H9 (cell line): ENCODE measurements around the gene PLXND1. TPM values are rescaled to one million over a fixed set of nuclear protein-coding genes. Genes with fewer than 3 reads are reported as not detected.

Experiments
- DNase-seq: peaks from one replicate; pipeline ENCODE4 v3.0.0-alpha.2; 2017
- H2AFZ ChIP-seq: one replicate; pipeline ENCODE4 v1.6.1; 2013; ENCODE audit warnings: mild to moderate bottlenecking, low read length, control low read depth, moderate library complexity
- H2AK5ac ChIP-seq: 2 replicates; pipeline ENCODE4 v1.6.1; 2013; ENCODE audit warnings: low read length, control low read depth, mixed read lengths; ENCODE audit not compliant: insufficient read length
- H2BK120ac ChIP-seq: one replicate; pipeline ENCODE4 v1.6.1; 2013; ENCODE audit warnings: low read depth, mild to moderate bottlenecking, low read length, control low read depth, inconsistent platforms; ENCODE audit not compliant: poor library complexity, severe bottlenecking
- H2BK12ac ChIP-seq: 2 replicates; pipeline ENCODE4 v1.6.1; 2013; ENCODE audit warnings: low read length, control low read depth, mixed read lengths, low read depth; ENCODE audit not compliant: insufficient read length
- H2BK15ac ChIP-seq: 2 replicates; pipeline ENCODE4 v1.6.1; 2013; ENCODE audit warnings: low read depth, low read length, control low read depth
- H2BK20ac ChIP-seq: one replicate; pipeline ENCODE4 v1.6.1; 2013; ENCODE audit warnings: low read depth, mild to moderate bottlenecking, low read length, control low read depth, inconsistent platforms; ENCODE audit not compliant: poor library complexity, severe bottlenecking
- H2BK5ac ChIP-seq: 2 replicates; pipeline ENCODE4 v1.6.1; 2013; ENCODE audit warnings: low read length, control low read depth, mixed read lengths; ENCODE audit not compliant: insufficient read length
- H3K14ac ChIP-seq: 2 replicates; pipeline ENCODE4 v1.6.1; 2013; ENCODE audit warnings: low read length, control low read depth; ENCODE audit not compliant: insufficient read depth
- H3K18ac ChIP-seq: 2 replicates; pipeline ENCODE4 v1.6.1; 2013; ENCODE audit warnings: low read depth, mild to moderate bottlenecking, mixed read lengths, low read length, control low read depth; ENCODE audit not compliant: insufficient read length
- H3K23ac ChIP-seq: 2 replicates; pipeline ENCODE4 v1.6.1; 2013; ENCODE audit warnings: low read length, control low read depth, mixed read lengths, low read depth; ENCODE audit not compliant: insufficient read length
- H3K23me2 ChIP-seq: 2 replicates; pipeline ENCODE4 v1.6.1; 2013; ENCODE audit warnings: low read depth, mild to moderate bottlenecking, mixed read lengths, low read length, control low read depth; ENCODE audit not compliant: insufficient read length, poor library complexity, severe bottlenecking
- H3K27ac ChIP-seq: 2 replicates; pipeline ENCODE4 v1.5.1; 2013; ENCODE audit warnings: low read length, control low read depth, mixed read lengths, low read depth; ENCODE audit not compliant: insufficient read length
- H3K27me3 ChIP-seq: 2 replicates; pipeline ENCODE4 v1.6.1; 2013; ENCODE audit warnings: low read length, control low read depth, inconsistent platforms; ENCODE audit not compliant: insufficient read depth
- H3K4ac ChIP-seq: 2 replicates; pipeline ENCODE4 v1.6.1; 2013; ENCODE audit warnings: low read depth, mild to moderate bottlenecking, control low read depth, inconsistent platforms, low read length, moderate library complexity
- H3K4me1 ChIP-seq: 2 replicates; pipeline ENCODE4 v1.6.1; 2013; ENCODE audit warnings: low read length, control low read depth, inconsistent platforms; ENCODE audit not compliant: insufficient read depth
- H3K4me2 ChIP-seq: 2 replicates; pipeline ENCODE4 v1.6.1; 2013; ENCODE audit warnings: low read length, control low read depth, mixed read lengths; ENCODE audit not compliant: insufficient read length, insufficient read depth
- H3K56ac ChIP-seq: 2 replicates; pipeline ENCODE4 v1.6.1; 2013; ENCODE audit warnings: low read depth, mild to moderate bottlenecking, mixed read lengths, low read length, control low read depth; ENCODE audit not compliant: insufficient read length
- H3K79me1 ChIP-seq: 2 replicates; pipeline ENCODE4 v1.6.1; 2013; ENCODE audit warnings: low read depth, mild to moderate bottlenecking, moderate library complexity, low read length, control low read depth, inconsistent platforms; ENCODE audit not compliant: insufficient read depth, poor library complexity, severe bottlenecking
- H3K79me2 ChIP-seq: 2 replicates; pipeline ENCODE4 v1.6.1; 2013; ENCODE audit warnings: low read length, control low read depth, inconsistent platforms; ENCODE audit not compliant: insufficient read depth
- H3K9ac ChIP-seq: 2 replicates; pipeline ENCODE4 v1.6.1; 2013; ENCODE audit warnings: low read length, control low read depth, mixed read lengths; ENCODE audit not compliant: insufficient read length; ENCODE audit errors: extremely low read depth
- H3K9me3 ChIP-seq: one replicate; pipeline ENCODE4 v1.6.1; 2013; ENCODE audit warnings: low read depth, low read length, inconsistent platforms; ENCODE audit not compliant: control insufficient read depth
- H3T11ph ChIP-seq: one replicate; pipeline ENCODE4 v1.6.1; 2013; ENCODE audit warnings: mild to moderate bottlenecking, low read length, control low read depth, inconsistent platforms
- H4K20me1 ChIP-seq: one replicate; pipeline ENCODE4 v1.6.1; 2013; ENCODE audit not compliant: control insufficient read depth, insufficient read length, insufficient read depth
- H4K5ac ChIP-seq: 2 replicates; pipeline ENCODE4 v1.6.1; 2013; ENCODE audit warnings: low read depth, mild to moderate bottlenecking, mixed read lengths, low read length, control low read depth; ENCODE audit not compliant: insufficient read length
- H4K8ac ChIP-seq: replicated peaks from 2 replicates; pipeline ENCODE4 v1.6.1; 2013; ENCODE audit warnings: low read length, control low read depth, mixed read lengths, low read depth; ENCODE audit not compliant: insufficient read length
- H4K91ac ChIP-seq: 2 replicates; pipeline ENCODE4 v1.6.1; 2013; ENCODE audit warnings: low read depth, mild to moderate bottlenecking, moderate library complexity, mixed read lengths, low read length, control low read depth; ENCODE audit not compliant: insufficient read length
- H3K27ac Mint-ChIP-seq, 3 experiments: 2 replicates in 2 of 3; 3 replicates in 1 of 3; pipeline ENCODE4 v1.8.0; 2020 to 2021; ENCODE audit warnings: mixed read lengths in 3 of 3, mild to moderate bottlenecking in 1 of 3, moderate library complexity in 1 of 3
- H3K27me3 Mint-ChIP-seq: 2 replicates; pipeline ENCODE4 v1.8.0; 2021; ENCODE audit warnings: low read depth, mild to moderate bottlenecking, moderate library complexity, mixed read lengths
- H3K36me3 Mint-ChIP-seq, 3 experiments: 2 replicates in 2 of 3; 3 replicates in 1 of 3; pipeline ENCODE4 v1.8.0; 2020 to 2021; ENCODE audit warnings: low read depth in 3 of 3, mixed read lengths in 3 of 3; ENCODE audit not compliant: insufficient read depth in 1 of 3
- H3K4me1 Mint-ChIP-seq, 2 experiments: 2 replicates each; pipeline ENCODE4 v1.8.0; 2020; ENCODE audit warnings: mixed read lengths in 2 of 2
- H3K4me3 Mint-ChIP-seq, 2 experiments: 2 replicates in 1 of 2; 3 replicates in 1 of 2; pipeline ENCODE4 v1.8.0; 2020 to 2021; ENCODE audit warnings: mild to moderate bottlenecking in 2 of 2, mixed read lengths in 2 of 2, moderate library complexity in 1 of 2
- H3K9me3 Mint-ChIP-seq, 2 experiments: 2 replicates in 1 of 2; 3 replicates in 1 of 2; pipeline ENCODE4 v1.8.0; 2020; ENCODE audit warnings: mild to moderate bottlenecking in 2 of 2, mixed read lengths in 2 of 2, moderate library complexity in 1 of 2
- WGBS: extraction: QIAGEN DNeasy Blood & Tissue Kit; methylation state at CpG from one replicate; pipeline ENCODE4 v1.1.7; 2013; ENCODE audit warnings: missing lambda C conversion rate, low lambda C conversion rate, mixed read lengths; ENCODE audit not compliant: insufficient read length; ENCODE audit errors: extremely low coverage; 5-methylcytosine and 5-hydroxymethylcytosine counted together
- total RNA-seq: library from RNA; stranded (reverse); gene quantifications from 2 replicates; pipeline ENCODE4 v1.2.1, GENCODE V29; 2021
- TF ChIP-seq, protein P1 (sequence below): fragments of 200-600 bp; sonication (generic); conservative IDR thresholded peaks from 3 replicates; pipeline ENCODE4 v1.8.0; 2021; ENCODE audit warnings: antibody characterized with exemption, mild to moderate bottlenecking

Gene PLXND1
- total RNA-seq, 1 experiment from 2014 or later: 50.9 TPM

DNA sequence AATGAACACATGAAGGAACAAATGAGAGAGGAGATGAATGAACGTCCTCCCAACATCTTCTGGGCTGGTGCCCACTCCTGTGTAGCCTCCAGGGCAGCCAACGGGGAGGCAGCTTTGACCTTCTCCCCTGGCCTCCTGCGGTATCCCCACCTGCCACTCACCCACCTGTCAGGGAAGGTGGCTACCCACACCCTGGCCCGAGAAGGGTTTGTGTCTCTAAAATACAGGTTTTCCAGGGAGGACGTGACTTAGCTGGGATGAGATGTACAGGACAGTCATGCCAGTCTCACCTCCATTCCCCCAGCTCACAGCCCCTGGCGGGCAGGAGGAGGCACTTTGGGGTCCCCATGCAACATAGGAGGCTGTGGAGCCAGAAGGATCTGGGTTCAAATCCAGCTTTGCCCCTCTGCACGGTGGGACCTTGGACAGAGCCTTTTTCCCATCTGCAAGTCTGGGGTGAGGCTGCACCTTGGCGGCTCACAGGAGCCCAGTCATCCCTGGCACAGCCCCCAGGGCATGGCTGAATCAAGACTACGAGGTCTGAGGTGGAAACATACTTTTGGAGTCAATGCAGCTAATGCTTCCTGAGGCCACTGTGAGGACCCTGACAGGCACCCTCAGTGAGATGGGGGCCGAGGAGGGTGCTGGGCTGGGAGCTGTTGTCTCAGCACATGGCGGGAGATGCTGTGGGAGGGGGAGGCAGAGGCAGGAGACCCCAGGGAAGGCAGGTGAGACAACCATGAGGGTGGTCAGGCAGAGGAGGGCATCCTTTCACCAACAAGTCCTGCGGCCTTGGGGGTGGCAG, 11.1 kb upstream of the PLXND1 start:
- no peak overlapping the region for H3K56ac ChIP-seq
- DNase-seq: no peak
- H4K8ac ChIP-seq: no peak overlapping the region
- no peak overlapping the region for H3K9ac ChIP-seq
- no peak overlapping the region for H3K4me3 Mint-ChIP-seq
- no peak overlapping the region for H2BK5ac ChIP-seq
- H3T11ph ChIP-seq: no peak overlapping the region
- no peak overlapping the region for H3K18ac ChIP-seq
- no peaks in the 10 kb centered on the region for H3K79me2 ChIP-seq
- H3K23ac ChIP-seq: no peak overlapping the region
- no peak overlapping the region for H4K5ac ChIP-seq
- H2BK120ac ChIP-seq: no peak overlapping the region
- H3K4me1 ChIP-seq: no peaks in the 10 kb centered on the region
- H2BK20ac ChIP-seq: no peak overlapping the region
- no peaks in the 10 kb centered on the region for H3K27me3 ChIP-seq
- H4K91ac ChIP-seq: no peak overlapping the region
- H3K27ac Mint-ChIP-seq: no peak overlapping the region
- TF ChIP-seq, protein P1, sequence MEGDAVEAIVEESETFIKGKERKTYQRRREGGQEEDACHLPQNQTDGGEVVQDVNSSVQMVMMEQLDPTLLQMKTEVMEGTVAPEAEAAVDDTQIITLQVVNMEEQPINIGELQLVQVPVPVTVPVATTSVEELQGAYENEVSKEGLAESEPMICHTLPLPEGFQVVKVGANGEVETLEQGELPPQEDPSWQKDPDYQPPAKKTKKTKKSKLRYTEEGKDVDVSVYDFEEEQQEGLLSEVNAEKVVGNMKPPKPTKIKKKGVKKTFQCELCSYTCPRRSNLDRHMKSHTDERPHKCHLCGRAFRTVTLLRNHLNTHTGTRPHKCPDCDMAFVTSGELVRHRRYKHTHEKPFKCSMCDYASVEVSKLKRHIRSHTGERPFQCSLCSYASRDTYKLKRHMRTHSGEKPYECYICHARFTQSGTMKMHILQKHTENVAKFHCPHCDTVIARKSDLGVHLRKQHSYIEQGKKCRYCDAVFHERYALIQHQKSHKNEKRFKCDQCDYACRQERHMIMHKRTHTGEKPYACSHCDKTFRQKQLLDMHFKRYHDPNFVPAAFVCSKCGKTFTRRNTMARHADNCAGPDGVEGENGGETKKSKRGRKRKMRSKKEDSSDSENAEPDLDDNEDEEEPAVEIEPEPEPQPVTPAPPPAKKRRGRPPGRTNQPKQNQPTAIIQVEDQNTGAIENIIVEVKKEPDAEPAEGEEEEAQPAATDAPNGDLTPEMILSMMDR: no peak
- peaks cover 12 to 18% of the 10 kb centered on the region in 2 experiments for H3K4me1 Mint-ChIP-seq
- H4K20me1 ChIP-seq: no peaks in the 10 kb centered on the region
- H3K36me3 Mint-ChIP-seq: no peaks in the 10 kb centered on the region; a peak in 2 of 7 replicates
- H2AFZ ChIP-seq: no peak overlapping the region
- H2BK15ac ChIP-seq: no peak overlapping the region
- no CpG with 5 or more reads among the region's 12 CpGs for WGBS
- H3K9me3 ChIP-seq: no peaks in the 10 kb centered on the region
- no peaks in the 10 kb centered on the region for H3K23me2 ChIP-seq
- no peak overlapping the region for H3K4me2 ChIP-seq
- no peak overlapping the region for H3K14ac ChIP-seq
- H2AK5ac ChIP-seq: no peak overlapping the region
- no peak overlapping the region for H3K27ac ChIP-seq
- no peak overlapping the region for H3K4ac ChIP-seq
- no peaks in the 10 kb centered on the region for H3K9me3 Mint-ChIP-seq
- H3K79me1 ChIP-seq: no peaks in the 10 kb centered on the region
- no peaks in the 10 kb centered on the region; the same call in 1 of the 2 replicates for H3K27me3 Mint-ChIP-seq
- H2BK12ac ChIP-seq: no peak overlapping the region
